Activated T-helper 1 cell treated with anti-CD3 and anti-CD28 coated beads, Interleukin-2, amount 50 U/mL, for 16 hours (primary cell): ENCODE results near the gene PHF23.

Source experiments
- DNase-seq, 2 donors: peaks; one replicate each; pipeline ENCODE4 v3.0.0-alpha.2; 2020; ENCODE audit warnings: low read depth in 1 of 2, low spot score in 1 of 2

The PHF23 gene

DNA sequence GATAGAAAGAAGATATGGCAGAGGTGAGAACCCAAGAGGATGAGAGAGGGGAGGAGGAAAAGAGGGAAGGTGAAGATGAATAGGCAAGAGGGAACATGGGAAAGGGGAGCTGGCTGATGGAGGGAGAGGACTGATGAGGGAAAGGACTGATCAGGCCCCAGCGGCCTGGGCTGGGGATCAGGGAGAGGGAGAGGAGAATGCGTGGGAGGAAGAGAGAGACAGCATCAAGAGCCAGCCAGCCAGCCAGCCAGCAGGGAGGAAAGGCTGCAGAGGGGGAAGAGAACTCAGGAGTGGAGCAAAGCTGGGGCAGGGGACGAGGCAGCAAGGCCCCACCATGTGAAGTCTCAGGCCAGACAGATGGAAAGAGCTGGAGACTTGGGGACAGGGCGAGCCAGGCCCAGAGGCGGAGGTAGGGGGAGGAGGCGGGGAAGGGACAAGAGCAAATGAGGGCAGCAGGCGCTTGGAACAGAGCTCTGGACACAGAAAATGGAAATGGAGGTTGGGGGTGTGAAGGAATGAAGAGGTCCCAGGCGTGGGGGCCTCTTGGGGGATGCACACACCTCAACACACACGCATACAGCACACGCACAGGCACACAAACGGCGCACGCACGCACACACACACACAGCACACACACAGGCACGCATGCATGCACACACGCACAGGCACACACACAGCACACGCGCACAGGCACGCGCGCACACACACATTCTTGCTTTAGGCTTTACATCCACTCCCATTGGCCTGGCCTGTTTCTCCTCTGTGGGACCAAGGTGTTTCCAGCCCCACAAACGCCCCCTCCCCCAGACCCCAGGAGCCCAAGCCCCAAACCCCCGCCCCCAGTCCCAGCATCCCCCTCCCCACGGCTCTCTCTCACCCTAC, 31.9 kb downstream of the PHF23 start:
- DNase-seq: no peak

DNA sequence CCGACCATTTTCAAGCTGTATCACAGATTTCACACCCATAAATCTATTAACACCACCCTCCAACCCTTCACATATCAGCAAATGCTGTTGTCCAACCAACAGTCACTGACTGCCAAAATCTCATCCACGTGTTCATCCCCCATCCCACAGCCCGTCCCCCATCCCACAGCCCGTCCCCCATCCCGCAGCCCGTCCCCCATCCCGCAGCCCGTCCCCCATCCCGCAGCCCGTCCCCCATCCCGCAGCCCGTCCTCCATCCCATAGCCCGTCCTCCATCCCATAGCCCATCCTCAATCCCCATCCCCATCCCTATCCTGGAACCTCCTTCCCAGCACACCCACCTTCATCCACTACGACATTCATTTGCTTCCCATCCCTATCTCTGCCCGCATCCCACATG, 33.7 kb downstream of the PHF23 start:
- no peak for DNase-seq

DNA sequence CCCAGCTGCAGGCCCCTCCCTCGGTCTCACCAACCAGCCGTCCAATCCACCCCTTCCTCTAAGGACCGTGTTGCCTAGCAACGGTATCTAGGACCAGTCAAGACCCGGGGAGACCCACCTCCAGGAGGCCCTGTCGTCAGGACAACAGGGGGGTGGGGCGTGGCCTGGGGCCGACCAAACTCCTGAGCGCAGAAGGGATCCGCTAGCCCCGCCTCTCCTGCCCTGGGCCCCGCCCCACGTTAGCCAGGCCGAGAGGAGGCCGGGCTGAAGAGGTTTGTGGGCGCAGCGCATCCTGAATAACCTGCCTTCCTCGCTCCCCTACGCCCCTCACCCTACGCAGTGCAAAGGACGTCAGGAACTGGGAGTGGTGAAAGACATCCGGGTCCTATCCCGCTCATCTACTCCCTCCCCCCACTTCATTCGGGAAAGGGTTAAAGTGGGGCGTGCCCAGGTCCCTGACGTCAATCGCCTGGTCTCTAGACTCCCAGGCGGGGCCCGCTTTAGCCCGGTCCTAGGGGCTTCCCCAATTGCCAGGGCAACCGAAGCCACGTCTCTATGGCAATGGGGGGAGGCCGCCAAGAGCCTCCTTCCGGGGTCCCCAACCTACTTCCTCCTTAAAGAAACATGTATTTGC, 34.3 kb downstream of the PHF23 start:
- DNase-seq: peak; percentile 84 to 87

DNA sequence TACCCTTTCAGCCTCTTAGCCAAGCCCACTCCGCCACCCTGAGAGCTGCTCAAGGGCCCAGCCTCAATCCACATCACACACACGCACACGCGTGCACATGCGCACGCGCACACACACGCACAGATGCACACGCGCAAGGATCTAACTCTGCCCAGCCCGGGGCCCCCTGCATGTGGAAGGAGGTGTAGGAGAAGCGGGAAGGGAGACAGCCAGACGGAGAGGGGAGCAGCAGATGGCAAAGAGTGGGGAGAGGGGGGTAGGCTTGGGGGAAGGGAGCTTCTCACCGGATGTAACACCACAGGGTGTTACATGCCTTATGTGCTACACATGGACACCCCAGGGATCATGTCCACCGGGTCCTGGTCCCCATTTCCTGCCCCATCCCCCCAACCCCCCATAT, 34.9 kb downstream of the PHF23 start:
- no peak for DNase-seq

DNA sequence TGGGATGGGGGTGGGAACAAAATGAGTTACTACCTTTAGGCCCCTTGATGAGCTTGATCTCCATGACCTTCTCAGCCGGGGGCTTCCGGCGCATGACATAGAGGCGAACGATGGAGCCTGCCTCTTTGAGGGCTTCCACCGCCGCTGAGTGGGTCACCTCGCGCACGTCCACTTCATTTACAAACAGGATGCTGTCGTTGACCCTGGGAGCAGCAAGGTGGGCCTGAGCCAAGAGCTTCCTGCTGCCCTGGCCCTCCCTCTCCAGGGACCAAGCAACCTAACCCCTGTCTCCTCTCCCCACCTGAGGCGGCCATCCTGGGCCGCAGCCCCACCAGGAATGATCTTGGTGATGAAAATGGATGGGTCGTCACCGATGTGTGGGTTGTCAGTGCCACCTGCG, 35.9 kb downstream of the PHF23 start:
- no peak for DNase-seq

DNA sequence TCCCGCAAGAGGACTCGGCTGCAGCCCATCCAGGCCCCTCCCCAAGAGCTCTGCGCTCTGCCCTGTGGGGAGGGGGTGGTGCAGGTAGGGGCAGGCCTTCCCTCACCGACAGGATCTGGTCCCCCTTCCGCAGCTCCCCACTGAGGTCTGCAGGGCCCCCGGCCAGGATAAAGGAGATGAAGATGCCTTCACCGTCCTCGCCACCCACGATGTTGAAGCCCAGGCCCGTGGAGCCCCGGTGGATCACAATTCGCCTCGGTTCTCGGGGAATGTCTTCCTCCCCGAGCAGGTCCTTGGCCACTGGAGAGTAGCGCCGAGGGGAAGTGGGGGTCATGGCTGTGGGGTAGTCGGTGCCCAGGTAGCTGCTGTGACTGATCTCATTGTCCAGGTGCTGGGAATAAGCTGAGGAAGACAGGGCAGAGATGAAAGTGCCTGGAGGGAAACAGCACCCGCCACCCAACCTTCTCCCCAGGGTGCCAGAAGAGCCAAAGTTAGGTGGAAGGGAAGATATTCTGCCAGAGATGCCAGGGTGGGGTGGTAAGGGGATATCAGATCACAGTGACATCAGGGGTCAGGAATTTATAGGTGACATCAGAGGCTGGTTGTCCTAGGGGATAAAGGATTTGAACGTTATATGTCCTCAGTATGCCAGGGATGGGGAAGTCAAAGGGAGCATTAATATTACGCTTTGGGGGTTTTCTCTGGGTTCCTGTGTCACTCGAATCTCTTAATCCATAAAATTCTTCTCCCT, 42.4 kb downstream of the PHF23 start:
- DNase-seq: no peak

DNA sequence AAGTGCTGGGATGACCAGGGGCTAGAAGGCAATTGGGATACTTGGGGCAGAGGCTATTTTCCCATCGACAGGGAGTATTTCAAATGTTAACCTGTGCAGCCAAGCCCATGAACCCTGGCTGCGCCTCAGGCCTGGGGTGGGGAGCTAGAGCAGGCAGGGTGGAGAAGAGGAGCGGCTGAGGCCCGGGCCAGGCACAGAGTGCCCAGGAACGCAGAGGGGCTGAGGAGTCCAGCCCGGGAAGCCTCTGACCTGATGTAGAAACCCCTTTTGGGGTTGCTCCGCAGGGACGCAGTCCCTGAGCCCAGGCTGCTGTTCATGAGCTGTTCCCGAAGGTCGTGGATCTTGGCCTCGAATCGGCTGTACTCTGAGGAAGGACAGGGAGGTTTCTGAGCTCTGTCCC, 43.3 kb downstream of the PHF23 start:
- no peak for DNase-seq

DNA sequence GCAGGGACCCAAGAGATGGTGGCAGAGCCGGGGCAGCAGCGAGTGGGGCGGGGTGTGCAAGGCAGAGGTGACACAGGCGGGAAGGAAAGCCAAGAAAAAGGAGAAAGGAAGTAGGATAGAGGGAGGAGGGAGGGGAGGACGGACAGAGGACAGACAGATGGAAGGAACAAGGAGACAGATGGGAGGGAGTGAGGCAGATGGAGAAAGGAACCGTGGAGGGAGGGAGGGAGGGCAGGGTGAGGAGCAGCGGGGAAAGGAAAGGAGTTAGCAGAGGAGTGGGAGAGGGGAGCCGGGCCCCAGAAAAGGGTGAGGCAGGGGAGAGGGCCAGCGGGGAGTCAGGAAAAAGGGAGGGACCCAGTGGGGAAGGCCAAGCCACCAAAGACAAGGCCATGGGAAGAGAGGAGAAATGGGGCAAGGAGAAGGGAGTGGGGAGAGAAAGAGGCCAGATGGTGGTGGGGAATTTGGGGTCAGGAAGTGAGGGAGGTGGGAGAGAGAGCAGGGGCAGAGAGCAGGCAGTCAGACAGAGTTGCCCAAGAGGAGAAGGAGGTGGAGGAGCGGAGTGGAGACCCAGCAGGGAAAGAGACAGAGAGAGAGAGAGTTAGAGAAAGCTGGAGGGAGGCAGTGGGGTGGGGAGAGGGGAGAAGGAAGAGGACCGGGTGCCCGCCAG, 46.9 kb downstream of the PHF23 start:
- DNase-seq: no peak

DNA sequence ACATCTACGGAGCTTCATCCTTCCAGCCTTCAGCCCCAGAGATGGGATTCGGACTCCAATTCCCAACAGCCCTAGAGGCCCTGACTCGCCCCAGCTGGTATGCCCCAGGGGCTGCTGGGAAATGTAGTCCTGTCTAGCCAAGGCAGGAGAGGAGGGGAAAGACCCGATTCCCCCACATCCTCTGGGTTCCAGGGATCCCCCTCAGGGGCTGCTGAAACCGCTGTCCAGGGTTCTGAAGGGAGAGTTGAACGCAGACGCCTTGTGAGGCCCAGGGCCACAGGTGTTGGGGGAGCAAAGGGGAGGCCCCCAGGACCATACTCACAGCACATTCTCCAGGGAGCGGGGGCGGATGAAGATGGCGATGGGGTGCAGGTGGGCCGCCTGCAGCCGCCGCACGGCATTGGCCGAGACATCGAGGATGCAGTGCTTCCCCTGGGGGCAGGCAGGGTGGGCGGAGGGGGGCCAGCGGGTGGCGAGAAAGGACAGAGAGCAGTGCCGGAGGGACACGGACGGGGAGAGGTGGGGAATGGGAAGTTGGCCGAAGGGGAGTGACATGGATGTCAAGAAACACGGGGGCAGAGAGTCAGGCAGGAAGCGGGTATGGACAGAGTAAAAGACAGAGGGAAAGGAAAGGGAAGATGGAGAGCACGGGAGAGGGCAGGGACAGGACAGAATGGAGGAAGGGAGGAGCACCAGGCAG, 47.5 kb downstream of the PHF23 start:
- no peak for DNase-seq

DNA sequence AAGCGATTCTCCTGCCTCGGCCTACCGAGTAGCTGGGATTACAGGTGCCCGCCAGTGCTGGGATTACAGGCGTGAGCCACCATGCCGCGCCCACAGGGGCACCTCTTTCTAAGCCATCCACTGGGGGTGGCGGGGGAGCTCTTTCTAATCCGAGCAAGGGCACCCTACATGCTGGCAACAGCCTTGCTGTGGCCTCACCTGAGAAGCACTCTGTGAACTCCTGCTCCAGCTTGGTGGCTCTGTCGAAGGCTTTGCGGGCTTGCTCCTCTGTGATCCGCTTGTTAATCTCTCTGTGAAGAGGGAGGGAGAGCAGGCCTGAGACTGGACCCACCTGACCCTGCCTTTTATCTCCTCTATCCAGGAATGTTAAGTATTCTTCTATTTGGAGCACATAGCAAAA, 48.2 kb downstream of the PHF23 start:
- DNase-seq: no peak

DNA sequence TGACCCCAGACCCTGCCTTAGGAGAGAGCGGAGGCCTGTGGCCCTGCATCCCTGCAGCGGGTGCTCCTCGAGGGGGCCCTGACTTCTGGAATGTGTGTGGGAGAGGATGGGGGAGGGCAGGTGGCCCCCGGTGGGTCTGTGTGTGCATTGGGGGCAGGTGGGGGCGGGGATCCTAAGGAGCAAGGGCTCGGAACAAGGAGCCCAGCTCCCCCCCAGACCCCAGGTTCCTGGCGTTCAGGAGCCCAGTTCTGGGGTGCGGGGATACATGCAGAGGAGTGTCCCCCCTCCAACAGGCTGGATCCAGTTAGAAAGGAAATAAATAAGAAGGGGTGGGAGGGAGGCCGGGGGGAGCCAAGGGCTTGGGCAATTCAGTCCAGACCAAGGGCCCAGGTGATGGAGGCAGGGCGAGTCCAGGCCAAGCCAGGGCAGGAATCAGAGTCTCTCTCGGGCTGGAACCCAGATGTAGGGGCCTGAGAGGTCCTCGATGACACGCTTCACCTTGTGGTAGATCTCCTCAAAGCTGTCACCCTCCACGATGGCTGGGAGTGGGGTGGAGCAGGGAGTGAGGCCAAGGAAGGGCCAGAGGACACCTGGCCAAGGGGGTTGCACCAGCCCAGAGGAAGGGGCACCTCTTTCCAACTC, 48.9 kb downstream of the PHF23 start:
- no peak for DNase-seq

DNA sequence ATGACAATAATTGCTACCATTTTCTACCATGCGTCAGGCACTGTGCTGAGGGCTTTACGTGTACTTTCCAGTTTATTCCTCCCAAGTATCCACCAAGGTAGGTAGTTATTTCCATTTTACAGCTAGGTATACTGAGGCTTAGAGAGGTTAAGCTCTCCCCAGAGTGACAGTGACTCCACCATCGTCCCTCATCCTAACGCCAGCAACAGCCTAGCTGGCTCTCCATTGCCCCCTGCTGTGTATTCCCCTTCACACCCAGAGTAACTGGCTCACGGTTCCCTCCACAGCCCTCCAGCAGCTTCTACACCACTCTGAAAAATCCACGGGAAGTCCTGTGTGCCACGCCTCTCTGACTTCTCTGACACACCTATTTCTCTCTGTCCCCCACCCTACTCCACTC, 53.0 kb downstream of the PHF23 start:
- no peak for DNase-seq
